ENCODE data around the gene RRAS2. TPM values are rescaled to one million over a fixed set of nuclear protein-coding genes. Genes with fewer than 3 reads are reported as not detected.
A peak's percentile ranks its signal among the peaks of the same experiment; 100 is the strongest.

The RRAS2 gene
- total RNA-seq, 5 donors from 2014 or later (not counting 1 experiment from before 2014, with no cell fraction given) = 17.9 to 30.2 (median 18.5) TPM

DNA sequence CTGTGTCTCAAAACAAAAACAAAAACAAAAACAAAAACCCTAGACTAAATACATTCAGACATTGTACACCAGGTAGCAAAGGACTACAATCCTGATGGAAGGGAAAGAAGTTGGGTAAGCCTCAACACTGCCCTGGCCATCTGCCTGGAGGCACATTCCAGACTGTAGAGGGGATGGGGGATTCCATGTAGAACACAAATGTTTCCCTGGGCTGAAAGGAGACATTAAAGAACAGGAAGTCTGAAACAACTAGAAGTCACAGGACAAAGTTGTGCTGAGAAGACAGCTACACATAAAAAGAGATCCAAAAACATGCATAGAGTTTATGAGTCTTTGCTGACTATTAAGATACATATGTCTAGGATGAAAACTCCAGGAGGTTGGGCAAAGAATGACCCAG lies 83.9 kb downstream of the RRAS2 start:
- H3K27me3 Mint-ChIP-seq = no peaks in the 10 kb centered on the region
- Histone ChIP-seq H3K4me3 (ENCODE audit: control insufficient read depth in 1 of 2, extremely low read depth in 1 of 2, low read length in 1 of 2) (no peak overlapping the region), H3K4me1 (ENCODE audit: control insufficient read depth in 1 of 2, extremely low read depth in 1 of 2, insufficient read depth in 2 of 2, low read length in 2 of 2) (peaks cover 11 to 16% of the 10 kb centered on the region in 2 experiments), H3K9me3 (no peaks in the 10 kb centered on the region), H3K36me3 (ENCODE audit: control insufficient read depth in 2 of 2, extremely low read depth in 1 of 2, insufficient read depth in 1 of 2, low read length in 1 of 2) (peaks cover 3 to 10% of the 10 kb centered on the region in 2 donors), H3K27me3 (replicated peaks in 1 of 2; ENCODE audit: control insufficient read depth in 2 of 2, extremely low read depth in 1 of 2, insufficient read depth in 2 of 2, low read length in 1 of 2) (no peaks in the 10 kb centered on the region), H3K27ac (ENCODE audit: low read length) (no peak overlapping the region)
- CTCF ChIA-PET = no interaction called here
- no peaks in the 10 kb centered on the region for H3K9me3 Mint-ChIP-seq
- POLR2A ChIA-PET = no interaction called here
- DNase-seq (no peak), ATAC-seq (replicated peaks in 1 of 4) (no peak)
- H3K4me1 Mint-ChIP-seq = peaks cover 23 to 34% (median 23%) of the 10 kb centered on the region in 3 donors
- H3K4me3 Mint-ChIP-seq = no peak overlapping the region
- no peak overlapping the region for H3K27ac Mint-ChIP-seq
- peaks cover 10% of the 10 kb centered on the region for H3K36me3 Mint-ChIP-seq

DNA sequence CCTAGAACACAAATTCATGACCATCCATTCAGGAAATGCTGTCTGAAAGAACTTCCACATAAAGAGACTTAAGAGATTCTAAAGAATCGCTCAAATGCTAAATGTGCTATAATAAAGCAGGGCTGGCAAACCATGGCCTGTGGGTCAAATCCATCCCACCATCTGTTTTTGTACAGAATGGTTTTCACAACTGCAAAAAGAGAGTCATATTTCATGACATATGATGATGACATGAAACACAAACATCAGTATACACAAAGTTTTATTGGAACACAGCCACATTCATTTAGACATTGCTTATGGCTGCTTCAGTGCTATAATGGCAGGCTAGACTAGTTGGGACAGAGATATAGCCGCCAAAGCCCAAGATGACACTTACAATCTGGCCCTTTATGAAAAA lies 85.1 kb downstream of the RRAS2 start:
- Histone ChIP-seq H3K27me3 (replicated peaks in 1 of 2; ENCODE audit: control insufficient read depth in 2 of 2, extremely low read depth in 1 of 2, insufficient read depth in 2 of 2, low read length in 1 of 2) (no peaks in the 10 kb centered on the region), H3K9me3 (no peaks in the 10 kb centered on the region), H3K27ac (ENCODE audit: low read length) (no peak overlapping the region), H3K4me1 (ENCODE audit: control insufficient read depth in 1 of 2, extremely low read depth in 1 of 2, insufficient read depth in 2 of 2, low read length in 2 of 2) (peaks cover 12 to 18% of the 10 kb centered on the region in 2 experiments), H3K4me3 (ENCODE audit: control insufficient read depth in 1 of 2, extremely low read depth in 1 of 2, low read length in 1 of 2) (no peak overlapping the region), H3K36me3 (ENCODE audit: control insufficient read depth in 2 of 2, extremely low read depth in 1 of 2, insufficient read depth in 1 of 2, low read length in 1 of 2) (peaks cover 0 to 3% of the 10 kb centered on the region in 2 donors)
- peaks cover 29 to 41% (median 29%) of the 10 kb centered on the region in 3 donors for H3K4me1 Mint-ChIP-seq
- peaks cover 5% of the 10 kb centered on the region for H3K36me3 Mint-ChIP-seq
- no peak overlapping the region for H3K27ac Mint-ChIP-seq
- ChIA-PET CTCF (no interaction called here), POLR2A (no interaction called here)
- DNase-seq = no peak
- WGBS (ENCODE audit: insufficient coverage) = no CpG with 5 or more reads among the region's 2 CpGs
- H3K9me3 Mint-ChIP-seq = no peaks in the 10 kb centered on the region
- H3K4me3 Mint-ChIP-seq = no peak overlapping the region
- H3K27me3 Mint-ChIP-seq = no peaks in the 10 kb centered on the region
- ATAC-seq (replicated peaks in 1 of 4) = no peak

DNA sequence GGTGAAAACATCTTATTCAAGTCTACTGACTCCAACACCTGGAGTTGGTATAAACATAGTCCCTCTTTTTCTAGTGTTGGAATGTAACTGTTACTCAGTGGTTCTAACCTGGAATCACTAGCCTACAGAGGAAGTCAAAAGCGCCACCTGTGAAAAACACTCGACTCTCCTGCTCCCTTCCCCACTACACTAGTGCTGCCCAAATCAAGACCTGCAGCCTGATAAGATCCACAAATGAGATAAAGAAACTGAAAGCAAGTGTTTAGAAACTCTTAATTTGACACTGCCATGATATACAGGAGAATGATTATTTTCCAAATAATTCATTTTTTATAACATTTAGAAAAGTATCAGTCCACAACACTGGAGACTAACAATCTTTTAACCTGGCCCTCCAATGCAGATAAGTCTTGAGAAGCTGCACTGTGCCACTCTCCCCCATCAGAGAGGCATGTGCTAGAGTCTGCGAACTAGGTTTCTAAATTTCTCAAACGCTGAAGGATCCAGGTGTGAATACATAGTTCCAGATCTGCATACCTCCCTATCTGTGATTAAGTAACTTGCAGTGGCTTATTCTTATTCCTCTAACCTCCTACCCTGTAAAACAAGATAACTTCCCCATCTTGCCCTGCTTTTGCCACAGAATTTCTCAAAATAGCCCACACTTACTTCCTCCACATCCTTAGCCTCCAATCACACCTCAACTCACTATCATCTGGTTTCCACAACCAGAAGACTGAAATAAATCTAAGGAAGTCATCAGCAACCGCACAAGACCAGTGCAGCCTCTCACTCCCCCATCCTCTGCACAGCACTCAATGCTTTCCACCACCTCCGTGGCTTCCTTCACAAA lies 88.1 kb downstream of the RRAS2 start:
- ATAC-seq (replicated peaks in 1 of 4) = peak; percentile 66 to 80 (median 74)
- peaks cover 0 to 5% of the 10 kb centered on the region in 2 donors for H3K36me3 ChIP-seq (ENCODE audit: control insufficient read depth in 2 of 2, extremely low read depth in 1 of 2, insufficient read depth in 1 of 2, low read length in 1 of 2)
- peaks cover 29 to 41% (median 29%) of the 10 kb centered on the region in 3 donors for H3K4me1 Mint-ChIP-seq
- H3K9me3 Mint-ChIP-seq = no peaks in the 10 kb centered on the region
- peak in 6 of 35 experiments; percentile 8 to 40 (median 20) for DNase-seq
- WGBS (ENCODE audit: insufficient coverage) = 9% methylated on average over 2 of the region's 6 CpGs
- peaks cover 19% of the 10 kb centered on the region for H3K36me3 Mint-ChIP-seq
- peak overlapping the region; percentile 55 for H3K27ac ChIP-seq (ENCODE audit: low read length)
- H3K27me3 Mint-ChIP-seq = no peaks in the 10 kb centered on the region
- H3K4me3 ChIP-seq (ENCODE audit: control insufficient read depth in 1 of 2, extremely low read depth in 1 of 2, low read length in 1 of 2) = peak overlapping the region in 1 of 2 donors; percentile 6
- no peaks in the 10 kb centered on the region for H3K27me3 ChIP-seq (replicated peaks in 1 of 2; ENCODE audit: control insufficient read depth in 2 of 2, extremely low read depth in 1 of 2, insufficient read depth in 2 of 2, low read length in 1 of 2)
- ChIA-PET CTCF (no interaction called here), POLR2A (no interaction called here)
- peak overlapping the region; percentile 86 to 87 for H3K27ac Mint-ChIP-seq
- peak overlapping the region; percentile 54 to 64 (median 55) for H3K4me3 Mint-ChIP-seq
- peaks cover 12 to 18% of the 10 kb centered on the region in 2 experiments for H3K4me1 ChIP-seq (ENCODE audit: control insufficient read depth in 1 of 2, extremely low read depth in 1 of 2, insufficient read depth in 2 of 2, low read length in 2 of 2)
- H3K9me3 ChIP-seq = no peaks in the 10 kb centered on the region

DNA sequence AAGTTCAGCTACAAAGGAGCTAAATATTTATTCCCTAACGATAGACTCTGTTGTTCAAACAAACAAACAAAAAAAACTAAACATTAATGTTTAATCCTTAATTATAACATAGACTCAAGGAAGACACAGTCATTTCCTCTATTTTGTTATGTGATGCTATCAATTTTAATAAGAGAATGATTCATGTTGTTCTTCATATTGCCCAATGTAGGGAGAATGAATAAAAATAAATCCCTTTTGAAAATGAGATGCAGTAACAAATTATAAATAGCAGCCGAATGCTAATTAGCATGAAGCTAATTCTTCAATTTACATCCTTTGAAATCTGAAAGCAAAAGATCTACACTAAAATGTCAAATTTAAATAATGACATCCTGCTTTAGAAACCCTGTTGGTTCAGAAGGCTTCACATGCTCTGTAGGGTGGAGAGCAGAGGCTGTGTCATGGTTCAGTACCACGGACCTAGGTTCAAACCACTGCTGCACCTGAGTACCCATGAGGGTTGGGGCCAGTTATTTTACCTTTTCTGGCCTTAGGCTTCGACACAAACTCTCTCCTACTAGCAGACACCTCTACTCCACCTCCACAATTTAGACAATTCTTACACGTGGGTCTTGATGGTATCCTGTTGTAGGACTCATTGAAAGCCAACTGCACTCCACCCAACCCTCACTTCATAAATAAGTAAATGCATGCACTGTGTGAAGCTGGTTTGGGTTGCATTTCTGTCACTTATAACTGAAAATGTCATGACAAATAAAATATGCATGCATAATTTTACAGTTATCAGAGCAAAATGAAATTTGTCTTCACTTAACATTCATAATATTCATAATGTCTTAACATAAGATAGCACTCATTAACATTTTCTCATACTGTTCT lies 89.0 kb downstream of the RRAS2 start:
- Histone ChIP-seq H3K9me3 (no peaks in the 10 kb centered on the region), H3K4me3 (ENCODE audit: control insufficient read depth in 1 of 2, extremely low read depth in 1 of 2, low read length in 1 of 2) (no peak overlapping the region), H3K36me3 (ENCODE audit: control insufficient read depth in 2 of 2, extremely low read depth in 1 of 2, insufficient read depth in 1 of 2, low read length in 1 of 2) (peaks cover 0 to 11% of the 10 kb centered on the region in 2 donors), H3K4me1 (ENCODE audit: control insufficient read depth in 1 of 2, extremely low read depth in 1 of 2, insufficient read depth in 2 of 2, low read length in 2 of 2) (peaks cover 12 to 18% of the 10 kb centered on the region in 2 experiments), H3K27me3 (replicated peaks in 1 of 2; ENCODE audit: control insufficient read depth in 2 of 2, extremely low read depth in 1 of 2, insufficient read depth in 2 of 2, low read length in 1 of 2) (no peaks in the 10 kb centered on the region), H3K27ac (ENCODE audit: low read length) (peak overlapping the region; percentile 26)
- ATAC-seq (replicated peaks in 1 of 4) (peak in 1 of 4 experiments; percentile 36), DNase-seq (no peak)
- Mint-ChIP-seq H3K36me3 (peaks cover 29% of the 10 kb centered on the region), H3K4me3 (no peak overlapping the region), H3K9me3 (peaks cover 0 to 3% (median 0%) of the 10 kb centered on the region in 3 donors), H3K27ac (peak overlapping the region; percentile 72 to 87), H3K4me1 (peaks cover 29 to 31% (median 29%) of the 10 kb centered on the region in 3 donors), H3K27me3 (no peaks in the 10 kb centered on the region)
- POLR2A ChIA-PET = interaction anchor here in 1 of 2 donors (0.7 kb wide), 1 partner anchor 511 kb away, joined by 4 read pairs; no protein-coding TSS in a partner anchor
- CTCF ChIA-PET = interaction anchor here in 1 of 2 donors (0.7 kb wide), 1 partner anchor 68 kb away, joined by 8 read pairs; no protein-coding TSS in a partner anchor
- WGBS (ENCODE audit: insufficient coverage) = 80% methylated on average over 1 of the region's 5 CpGs

DNA sequence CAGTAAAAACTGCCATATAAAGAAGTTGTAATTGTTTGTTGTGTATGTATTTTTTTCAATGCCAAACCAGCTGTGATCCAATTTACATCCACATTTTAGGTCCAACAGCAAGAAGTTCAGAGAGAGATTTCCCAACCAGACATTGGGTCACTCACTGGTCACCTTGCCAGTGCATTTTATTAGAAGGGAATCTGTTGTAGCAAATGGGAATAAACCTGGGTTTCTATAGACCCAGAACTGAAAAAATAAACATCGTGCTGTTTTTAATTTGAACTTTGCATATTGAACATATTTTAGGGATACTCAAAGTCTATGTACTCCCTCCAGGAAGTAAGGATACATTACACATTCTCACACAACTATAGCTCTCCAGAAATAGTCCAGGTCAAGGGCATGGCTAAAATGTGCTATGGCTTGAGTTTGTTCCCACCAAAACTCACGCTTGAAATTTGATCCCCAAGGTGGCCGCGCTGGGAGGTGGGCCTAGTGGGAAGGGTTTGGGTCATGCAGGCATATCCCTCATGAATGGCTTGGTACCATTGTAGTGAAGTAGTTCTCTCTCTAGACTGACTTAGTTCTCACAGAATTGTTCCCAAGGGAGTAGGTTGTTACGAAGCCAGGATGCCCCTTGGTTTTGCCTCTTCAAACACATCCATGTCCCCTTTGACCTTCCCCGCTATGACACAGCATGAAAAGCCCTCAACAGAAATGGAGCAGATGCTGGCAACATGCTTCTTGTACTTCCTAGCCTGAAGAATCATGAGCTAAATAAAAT lies 90.9 kb downstream of the RRAS2 start:
- POLR2A ChIA-PET = interaction anchor here in 1 of 2 donors (0.6 kb wide), 1 partner anchor 882 kb away, joined by 3 read pairs; no protein-coding TSS in a partner anchor
- no peaks in the 10 kb centered on the region for H3K27me3 Mint-ChIP-seq

More for the DNA sequence above, 90.9 kb downstream of the RRAS2 start:
- H3K27me3 ChIP-seq (replicated peaks in 1 of 2; ENCODE audit: control insufficient read depth in 2 of 2, extremely low read depth in 1 of 2, insufficient read depth in 2 of 2, low read length in 1 of 2) = no peaks in the 10 kb centered on the region
- H3K4me3 Mint-ChIP-seq = no peak overlapping the region
- WGBS (ENCODE audit: insufficient coverage) = no CpG with 5 or more reads among the region's 6 CpGs
- peaks cover 29 to 30% (median 29%) of the 10 kb centered on the region in 3 donors for H3K4me1 Mint-ChIP-seq
- H3K9me3 Mint-ChIP-seq = peaks cover 0 to 4% (median 3%) of the 10 kb centered on the region in 3 donors
- no peaks in the 10 kb centered on the region for H3K9me3 ChIP-seq
- peaks cover 0 to 12% of the 10 kb centered on the region in 2 donors for H3K36me3 ChIP-seq (ENCODE audit: control insufficient read depth in 2 of 2, extremely low read depth in 1 of 2, insufficient read depth in 1 of 2, low read length in 1 of 2)
- H3K36me3 Mint-ChIP-seq = peaks cover 42% of the 10 kb centered on the region
- no peak overlapping the region for H3K27ac Mint-ChIP-seq
- H3K4me3 ChIP-seq (ENCODE audit: control insufficient read depth in 1 of 2, extremely low read depth in 1 of 2, low read length in 1 of 2) = no peak overlapping the region
- CTCF ChIA-PET = no interaction called here
- H3K4me1 ChIP-seq (ENCODE audit: control insufficient read depth in 1 of 2, extremely low read depth in 1 of 2, insufficient read depth in 2 of 2, low read length in 2 of 2) = peaks cover 12 to 18% of the 10 kb centered on the region in 2 experiments
- H3K27ac ChIP-seq (ENCODE audit: low read length) = no peak overlapping the region
- ATAC-seq (replicated peaks in 1 of 4) (no peak), DNase-seq (no peak)

Data from T-cell (primary cell).